Endometrial microvascular endothelial cells (primary cell): ENCODE results near the gene FDPS. TPM values are rescaled to one million over a fixed set of nuclear protein-coding genes. Genes with fewer than 3 reads are reported as not detected.
"Not testable (repeated sequence)": the region's sequence is repeated elsewhere in the genome, so short reads cannot be mapped to it uniquely, and the experiment has no call there.

Source experiments
- in situ Hi-C: cut with HindIII; loops from 2 replicates; pipeline ENCODE4 v1.10.0; 2017; ENCODE audit warnings: low sequenced_read_pairs, low pct_unique_long_range_greater_than_20kb; ENCODE audit errors: inconsistent ontology term
- total RNA-seq: library from RNA; depleted of rRNA; stranded (reverse); fragments of >200 nt; gene quantifications from one replicate; pipeline ENCODE4 v1.2.3, GENCODE V29; 2015; ENCODE audit errors: inconsistent ontology term

FDPS gene
- total RNA-seq, 1 donor from 2014 or later = 362 TPM

- in situ Hi-C loops = no loop called here
Observed at GRCh38 chr1:155284476-155284875, 24.2 kb upstream of the FDPS start.

GRCh38 chr1:155285063-155285462 is 23.6 kb upstream of the FDPS start:
- in situ Hi-C loops = no loop called here

- in situ Hi-C loops = no loop called here
Observed at GRCh38 chr1:155285631-155286044, 23.0 kb upstream of the FDPS start.

GRCh38 chr1:155286544-155286943 is 22.1 kb upstream of the FDPS start:
- in situ Hi-C loops = no loop called here

- in situ Hi-C loops = no loop called here
Observed at GRCh38 chr1:155287987-155288543, 20.6 kb upstream of the FDPS start.

GRCh38 chr1:155291006-155291405 is 17.7 kb upstream of the FDPS start:
- in situ Hi-C loops = not testable (repeated sequence)

- in situ Hi-C loops = no loop called here
Observed at GRCh38 chr1:155293086-155293749, 15.4 kb upstream of the FDPS start.

GRCh38 chr1:155294520-155295182 is 14.0 kb upstream of the FDPS start:
- in situ Hi-C loops = no loop called here

GRCh38 chr1:155295183-155295941 is 13.3 kb upstream of the FDPS start:
- in situ Hi-C loops = no loop called here

- in situ Hi-C loops = no loop called here
Observed at GRCh38 chr1:155295942-155296267, 12.8 kb upstream of the FDPS start.

GRCh38 chr1:155296661-155297060 is 12.0 kb upstream of the FDPS start:
- in situ Hi-C loops = no loop called here

- in situ Hi-C loops = no loop called here
Observed at GRCh38 chr1:155297384-155297783, 11.3 kb upstream of the FDPS start.

GRCh38 chr1:155300024-155300423 is 8.6 kb upstream of the FDPS start:
- in situ Hi-C loops = no loop called here

- in situ Hi-C loops = no loop called here
Observed at GRCh38 chr1:155300553-155301329, 7.9 kb upstream of the FDPS start.

- in situ Hi-C loops = no loop called here
Observed at GRCh38 chr1:155301342-155301841, 7.3 kb upstream of the FDPS start, which contains the start of gene PKLR. TSS of gene PKLR (minus strand) at chr1:155301438. CDS start at chr1:155301395, 43 bp downstream.

GRCh38 chr1:155304558-155305063 is 4.1 kb upstream of the FDPS start:
- in situ Hi-C loops = no loop called here

- in situ Hi-C loops = no loop called here
Observed at GRCh38 chr1:155305881-155306391, 2.7 kb upstream of the FDPS start.

GRCh38 chr1:155307247-155307740 is 1.4 kb upstream of the FDPS start:
- in situ Hi-C loops = no loop called here
